GM18526 (cell line): ENCODE data around the gene NHLH2.

Source experiments
- POLR2A ChIP-seq: IDR thresholded peaks from 3 replicates; pipeline ENCODE4 v1.6.1; 2011; ENCODE audit not compliant: insufficient read length; ENCODE audit errors: extremely low read depth

NHLH2 gene

DNA sequence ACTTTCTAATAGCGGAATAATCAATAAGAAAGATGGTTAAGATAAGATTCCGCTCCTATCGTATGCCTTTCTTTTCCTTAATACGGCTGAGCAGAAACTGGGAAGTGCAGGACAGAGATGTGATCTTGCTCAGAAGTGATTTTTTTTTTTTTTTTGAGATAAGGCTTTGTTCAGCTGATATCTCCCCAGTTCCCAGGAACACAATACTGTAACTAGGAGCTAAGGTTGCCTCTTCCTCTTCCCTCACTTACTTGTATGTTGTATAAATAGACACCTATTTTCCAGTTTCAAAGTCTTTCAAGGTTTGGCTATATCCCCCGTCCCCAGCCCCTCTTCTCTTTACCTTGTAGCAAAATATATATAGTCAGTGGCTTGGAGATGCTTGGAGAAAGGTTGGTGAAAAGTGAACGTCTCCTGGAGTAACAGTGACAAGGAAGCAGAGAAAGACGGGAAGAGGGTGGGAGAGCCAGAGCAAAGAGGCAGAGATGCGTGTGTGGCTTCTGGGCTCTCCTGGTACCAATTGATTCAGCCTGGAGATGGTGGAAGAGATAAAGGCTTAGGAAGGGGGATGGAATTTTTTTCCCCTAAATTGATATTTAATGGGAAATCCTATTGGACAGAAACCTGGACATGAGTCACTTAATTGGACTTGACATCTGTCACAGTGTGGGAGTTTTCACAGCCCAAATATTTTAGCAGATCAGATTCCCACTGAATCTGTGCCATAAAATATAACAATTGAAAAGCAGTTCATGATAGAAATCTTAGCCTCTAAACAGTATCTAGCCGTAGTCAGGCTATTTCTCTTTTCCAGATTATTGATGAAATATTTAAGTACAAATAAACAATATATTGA lies at the start of gene NHLH2:
NHLH2 (minus strand) TSS at position 522 of the 856 bp plus-strand sequence. CDS start 2,754 bp downstream, outside the sequence.
- no peak for TF ChIP-seq POLR2A

DNA sequence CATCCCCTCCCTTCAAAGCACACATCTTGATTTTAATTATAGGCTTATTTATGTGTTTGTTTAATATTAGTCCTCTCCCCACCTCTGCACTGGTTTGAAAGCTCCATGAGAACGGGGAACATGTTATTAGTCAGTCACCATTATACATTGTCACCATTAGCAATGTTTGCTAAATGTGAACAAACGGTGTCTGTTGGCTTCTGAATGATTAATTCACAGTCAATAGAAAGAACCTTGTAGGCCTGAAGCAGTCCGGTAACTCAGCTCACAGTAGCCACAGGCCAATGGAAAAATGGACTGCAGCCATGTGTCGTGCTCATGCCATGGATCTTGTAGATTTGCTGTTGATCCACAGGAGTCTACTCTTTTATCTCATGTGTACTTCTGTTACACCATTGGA lies 49.7 kb upstream of the NHLH2 start:
- TF ChIP-seq POLR2A, result no peak

DNA sequence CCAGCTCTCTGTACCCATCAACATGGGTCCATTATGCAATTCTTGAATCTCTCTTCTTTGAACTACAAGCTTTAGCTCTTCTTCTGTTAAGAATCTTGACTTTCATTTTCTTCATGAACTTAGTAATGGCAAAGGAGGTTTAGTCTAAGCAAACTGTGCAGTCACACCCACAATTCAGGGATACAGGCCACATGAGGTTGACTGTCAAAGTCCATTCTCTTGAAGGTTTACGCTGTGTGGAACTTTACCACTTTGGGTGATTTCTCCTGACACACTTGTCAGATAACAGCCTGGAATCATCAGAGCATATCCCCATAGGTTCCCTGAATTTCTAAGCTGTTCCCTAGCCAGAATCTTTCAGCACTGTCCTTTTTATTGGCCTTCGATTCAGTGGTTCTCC lies 48.0 kb upstream of the NHLH2 start:
- TF ChIP-seq POLR2A, result no peak

DNA sequence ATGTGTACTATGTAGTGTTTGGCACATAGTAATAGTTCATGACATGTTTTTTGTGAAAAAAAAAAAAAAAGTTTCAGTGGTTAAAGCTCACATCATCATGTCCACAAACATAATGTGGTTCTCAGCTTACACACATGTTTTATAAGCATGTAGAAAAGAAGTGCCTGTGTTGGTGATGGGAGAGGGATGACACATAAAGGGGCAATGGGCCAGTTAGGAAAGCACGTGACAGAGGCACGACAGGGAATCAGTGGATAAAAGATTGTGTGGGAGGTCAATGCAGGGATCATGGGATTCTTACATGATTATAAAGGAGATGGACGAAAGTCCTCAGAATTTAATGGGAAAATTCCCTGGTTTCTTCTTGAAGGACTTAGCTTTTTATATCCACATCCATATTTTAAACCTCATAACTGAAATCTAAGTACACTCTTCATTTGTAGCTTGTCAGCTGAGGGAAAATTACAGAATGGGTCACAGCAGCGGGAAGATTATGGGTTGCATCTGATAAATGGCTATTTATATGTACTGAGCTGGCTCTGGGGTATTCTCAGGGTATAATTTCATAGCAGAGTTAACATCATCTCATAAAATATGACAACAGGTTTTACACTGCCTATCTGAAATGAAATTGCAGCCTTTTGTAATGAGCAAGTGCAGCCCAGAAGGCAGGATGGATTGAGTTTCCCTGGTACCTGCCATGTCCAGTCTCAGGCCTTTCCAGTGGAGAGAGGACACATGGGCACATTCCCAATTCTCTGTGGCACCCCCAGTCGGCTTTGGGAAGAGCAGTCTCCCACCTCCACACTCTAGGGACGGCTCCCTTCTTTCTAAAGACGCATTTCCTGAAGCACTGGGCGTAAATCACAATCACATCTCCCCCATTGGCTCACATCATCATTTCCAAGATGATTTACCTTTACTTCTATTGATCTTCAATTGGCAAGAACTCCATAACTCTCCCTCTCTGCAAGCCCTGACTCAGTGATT lies 42.3 kb upstream of the NHLH2 start:
- no peak for TF ChIP-seq POLR2A

DNA sequence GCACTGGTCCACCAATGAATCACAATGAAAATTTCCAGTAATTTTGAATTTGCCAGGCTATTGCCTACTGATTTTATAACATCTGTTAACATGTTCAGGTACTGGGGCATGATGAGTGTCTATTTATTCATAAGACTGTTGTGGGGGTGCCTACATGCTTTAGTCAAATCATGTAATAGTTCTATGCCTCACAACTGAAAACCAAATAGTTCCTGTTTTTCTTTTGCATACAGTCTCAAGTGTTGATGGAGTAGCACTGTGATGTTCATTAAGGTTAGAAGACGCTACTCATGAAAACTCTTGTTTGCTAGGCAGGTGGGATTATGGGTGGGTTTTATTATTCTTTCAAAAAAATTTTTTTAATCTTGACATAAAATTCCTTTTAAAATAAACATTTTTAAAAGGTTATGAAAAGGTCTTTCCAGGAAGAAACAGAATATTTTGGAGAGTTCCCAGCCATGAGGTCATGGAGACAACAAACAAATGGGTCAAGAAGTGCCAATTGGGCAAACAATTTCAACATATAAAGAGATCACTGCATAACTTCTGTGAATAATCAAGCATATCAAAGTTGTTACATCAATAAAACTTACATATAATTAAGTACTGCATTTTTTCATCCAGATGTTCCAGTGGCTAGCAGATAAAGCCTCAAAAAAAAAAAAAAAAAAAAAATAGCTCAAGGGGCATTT lies 40.2 kb upstream of the NHLH2 start:
- TF ChIP-seq POLR2A, result no peak

DNA sequence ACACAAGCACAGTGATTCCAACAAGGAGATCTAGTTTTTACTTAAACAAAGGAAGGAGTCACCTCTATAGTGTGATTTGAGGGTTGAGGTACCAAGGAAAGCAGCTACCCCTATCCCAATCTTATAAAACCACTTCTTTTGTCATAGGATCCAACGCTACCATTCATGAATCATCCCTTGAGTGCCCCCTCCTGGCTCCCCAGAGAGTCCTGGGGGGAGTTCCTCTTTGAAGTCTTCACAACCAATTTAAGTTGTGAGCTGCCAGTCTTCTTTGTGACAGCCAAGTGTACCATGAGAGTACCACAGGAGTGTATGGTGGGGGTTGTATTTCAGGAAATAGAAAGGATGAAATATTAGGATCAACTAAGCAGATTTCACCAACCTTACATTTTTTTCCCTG lies 39.1 kb upstream of the NHLH2 start:
- TF ChIP-seq POLR2A, result no peak

DNA sequence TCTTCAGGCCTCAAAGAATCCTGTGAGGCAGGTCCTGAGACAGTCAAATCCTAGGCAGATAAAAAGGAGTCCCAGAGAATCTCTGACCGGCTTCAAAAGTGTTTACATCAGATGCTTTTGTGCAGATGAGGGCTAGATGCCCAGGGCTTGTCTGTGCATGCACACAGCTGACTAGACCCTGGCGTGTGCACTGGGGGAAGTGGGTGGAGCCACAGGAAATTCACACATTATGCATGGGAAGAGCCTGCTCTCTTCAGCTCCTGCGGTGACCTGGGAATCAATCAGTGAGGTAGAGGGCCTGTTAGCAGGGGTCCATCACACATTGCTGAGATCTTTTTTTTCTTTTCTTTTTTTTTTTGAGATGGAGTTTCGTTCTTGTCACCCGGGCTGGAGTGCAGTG lies 36.6 kb upstream of the NHLH2 start:
- TF ChIP-seq POLR2A, result no peak

DNA sequence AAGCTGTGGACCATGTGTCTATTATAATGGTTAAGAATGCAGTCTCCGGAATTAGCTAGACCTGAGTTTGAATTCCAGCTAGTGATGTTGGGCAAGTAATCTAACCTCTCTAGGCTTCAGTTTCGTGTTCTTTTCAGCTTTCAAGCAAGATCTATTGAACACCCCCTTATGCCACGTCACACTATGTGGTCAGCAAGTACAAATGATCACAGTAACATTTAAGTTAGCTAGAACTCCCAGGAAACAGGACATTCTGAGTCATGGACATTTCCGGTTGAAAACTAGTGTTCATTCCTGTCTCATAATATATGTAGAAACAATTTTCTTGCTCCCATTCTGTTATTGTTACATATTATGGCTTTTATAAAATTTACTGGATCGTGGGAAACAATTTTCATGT lies 34.0 kb upstream of the NHLH2 start:
- TF ChIP-seq POLR2A, result no peak

DNA sequence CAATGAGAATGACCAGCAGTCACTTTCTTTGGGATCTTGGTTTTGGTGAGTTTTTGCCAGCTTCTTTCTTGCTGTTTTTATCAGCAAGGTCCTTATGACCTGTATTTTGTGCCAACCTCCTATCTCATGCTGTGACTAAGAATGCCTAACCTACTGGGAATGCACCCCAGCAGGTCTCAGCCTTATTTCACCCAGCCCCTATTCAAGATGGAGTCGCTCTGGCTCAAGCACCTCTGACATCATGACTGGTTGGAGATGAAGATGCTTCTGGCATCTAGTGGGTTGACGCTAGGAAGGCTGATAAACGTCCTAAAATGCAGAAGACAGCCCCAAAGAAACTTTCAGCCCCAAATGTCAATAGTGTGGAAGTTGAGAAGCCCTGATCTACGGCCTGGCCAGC lies 33.6 kb upstream of the NHLH2 start:
- no peak for TF ChIP-seq POLR2A

DNA sequence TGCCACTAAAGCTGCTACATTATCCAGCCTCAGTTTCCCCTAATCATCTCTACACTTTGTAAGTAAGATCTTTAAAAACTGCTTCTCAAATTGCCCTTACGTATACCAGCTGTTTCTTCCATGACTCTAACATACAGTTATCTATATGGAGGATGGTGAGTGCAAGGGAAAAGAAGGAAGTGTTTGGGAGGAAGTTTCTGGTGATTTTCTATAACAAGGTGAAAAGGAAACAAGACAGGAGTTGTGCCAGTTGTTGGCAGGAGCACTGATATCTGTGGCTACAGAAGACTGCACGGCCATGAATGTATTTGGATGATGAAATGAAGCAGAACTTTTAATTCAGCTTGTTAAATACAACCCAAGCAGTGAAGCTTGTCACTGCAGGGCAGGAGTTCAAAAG lies 32.3 kb upstream of the NHLH2 start:
- no peak for TF ChIP-seq POLR2A

DNA sequence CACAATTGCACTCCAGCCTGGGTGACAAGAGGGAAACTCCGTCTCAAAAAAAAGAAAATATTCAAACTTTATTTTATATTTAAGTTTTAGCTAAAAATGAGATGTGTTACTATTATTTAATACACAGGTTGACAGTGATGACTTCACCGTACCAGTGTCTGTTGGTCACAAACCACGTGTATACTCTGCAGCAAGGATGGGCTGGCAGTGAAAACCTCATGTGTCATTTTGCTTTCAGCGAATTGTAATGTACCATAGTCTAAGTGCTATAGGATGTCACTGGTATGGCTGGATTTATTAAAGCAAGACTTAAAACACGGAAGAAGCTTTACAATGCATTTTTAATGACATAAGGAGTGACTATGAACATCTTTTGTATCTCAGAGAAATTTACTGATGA lies 28.1 kb upstream of the NHLH2 start:
- TF ChIP-seq POLR2A, result no peak

DNA sequence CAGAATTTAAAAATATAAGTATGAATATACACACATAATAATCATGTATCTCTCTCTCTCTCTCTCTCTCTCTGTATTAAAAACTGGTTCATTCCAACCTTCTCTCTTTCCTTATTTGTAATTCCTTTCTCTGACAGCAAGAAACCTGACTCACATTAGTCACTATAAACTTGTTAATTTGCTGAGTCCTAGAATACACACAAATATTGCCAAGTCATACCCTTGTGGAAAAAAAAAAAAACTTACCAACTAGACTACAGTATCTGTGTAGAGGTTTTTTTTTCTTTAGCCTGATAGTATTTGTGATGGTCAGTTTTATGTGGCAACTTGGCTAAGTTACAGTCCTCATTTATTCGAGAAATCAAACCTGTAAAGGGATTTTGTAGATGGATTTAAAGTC lies 26.3 kb upstream of the NHLH2 start:
- TF ChIP-seq POLR2A, result no peak

DNA sequence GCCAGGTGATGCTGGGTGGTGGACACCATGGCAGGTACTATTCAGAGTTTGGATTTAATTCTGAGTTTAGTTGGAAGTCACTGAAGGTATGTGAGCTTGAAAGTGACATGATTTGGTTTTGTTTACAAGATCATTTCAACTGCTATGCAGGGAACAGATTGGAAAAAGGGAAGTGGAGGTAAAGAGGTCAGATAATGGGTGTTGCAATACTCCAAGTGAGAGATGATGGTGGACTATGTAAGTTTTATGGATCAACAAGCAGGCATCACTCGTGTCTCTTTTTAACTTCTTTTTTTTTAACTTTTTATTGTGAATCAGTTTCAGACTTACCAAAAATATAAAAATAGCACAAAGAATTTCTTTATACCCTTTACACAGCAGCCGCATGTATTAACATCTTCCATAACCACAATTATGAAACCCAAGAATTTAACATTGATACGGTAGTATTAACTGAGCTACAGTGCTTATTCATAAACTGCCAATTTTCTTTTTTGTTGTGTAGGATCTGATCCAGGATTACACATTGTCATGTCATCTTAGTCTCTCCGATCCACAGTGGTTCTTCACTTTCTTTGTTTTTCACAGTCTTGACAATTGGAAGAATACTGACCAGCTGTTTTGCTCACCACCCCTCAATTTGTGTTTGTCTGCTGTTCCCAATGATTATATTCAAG lies 24.9 kb upstream of the NHLH2 start:
- TF ChIP-seq POLR2A, result no peak

DNA sequence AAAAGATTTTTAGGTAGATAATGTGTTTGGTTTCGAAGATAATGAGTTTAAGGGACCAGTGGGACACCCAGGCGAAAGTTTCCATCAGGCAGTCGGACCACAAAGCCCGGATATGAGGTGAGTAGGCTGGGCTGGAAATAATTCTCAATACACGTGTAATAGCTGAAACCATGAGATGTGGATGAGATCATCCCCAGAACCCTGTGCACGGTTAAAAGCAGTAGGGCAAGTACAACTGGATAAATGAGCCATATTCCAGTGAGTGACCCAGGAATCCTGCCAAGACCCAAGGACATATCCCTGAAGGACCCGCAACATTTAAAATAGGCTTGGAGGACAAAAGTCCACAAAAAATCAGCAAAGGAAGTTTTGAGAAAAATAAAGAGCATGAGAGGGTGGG lies 21.5 kb upstream of the NHLH2 start:
- TF ChIP-seq POLR2A, result no peak

DNA sequence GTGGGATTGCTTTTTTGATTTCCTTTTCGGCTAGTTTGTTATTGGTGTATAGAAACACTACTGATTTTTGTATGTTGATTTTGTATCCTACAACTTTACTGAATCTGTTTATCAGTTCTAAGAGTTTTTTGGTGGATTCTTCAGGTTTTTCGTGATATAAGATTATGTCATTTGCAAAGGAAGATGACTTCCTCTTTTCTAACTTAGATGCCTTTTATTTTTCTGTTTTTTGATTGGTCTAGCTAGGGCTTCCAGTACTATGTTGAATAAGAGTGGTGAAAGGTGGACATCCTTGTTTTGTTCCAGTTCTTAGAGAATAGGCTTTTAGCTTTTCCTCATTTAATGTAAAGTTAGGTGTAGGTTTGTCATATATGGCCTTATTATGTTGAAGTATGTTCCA lies 13.1 kb upstream of the NHLH2 start:
- no peak for TF ChIP-seq POLR2A
